Activated CD4-positive, alpha-beta T cell treated with anti-CD3 and anti-CD28 coated beads, Interleukin-2, amount 50 U/mL, for 48 hours (primary cell): ENCODE results near the gene TEX22.

Source experiments
- DNase-seq, 2 experiments: peaks; one replicate each; pipeline ENCODE4 v3.0.0-alpha.2; 2020

The TEX22 gene

DNA sequence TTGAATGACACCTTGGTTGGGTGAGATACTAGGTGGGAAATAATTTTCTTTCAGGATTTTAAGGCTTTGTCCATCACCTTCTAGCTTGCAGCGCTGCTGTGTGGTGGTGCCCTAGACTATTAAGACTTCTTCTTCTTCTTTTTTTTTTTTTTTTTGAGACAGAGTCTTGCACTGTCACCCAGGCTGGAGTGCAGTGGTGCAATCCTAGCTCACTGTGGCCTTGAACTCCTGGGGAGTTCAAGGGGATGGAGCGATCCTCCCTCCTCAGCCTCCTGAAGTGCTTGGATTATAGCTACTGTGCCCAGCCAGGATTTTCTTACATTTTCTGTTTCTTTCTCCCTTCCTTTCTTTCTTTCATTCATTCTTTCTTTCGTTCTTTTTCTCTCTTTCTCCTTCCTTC lies 11.0 kb downstream of the TEX22 start:
- no peak for DNase-seq

DNA sequence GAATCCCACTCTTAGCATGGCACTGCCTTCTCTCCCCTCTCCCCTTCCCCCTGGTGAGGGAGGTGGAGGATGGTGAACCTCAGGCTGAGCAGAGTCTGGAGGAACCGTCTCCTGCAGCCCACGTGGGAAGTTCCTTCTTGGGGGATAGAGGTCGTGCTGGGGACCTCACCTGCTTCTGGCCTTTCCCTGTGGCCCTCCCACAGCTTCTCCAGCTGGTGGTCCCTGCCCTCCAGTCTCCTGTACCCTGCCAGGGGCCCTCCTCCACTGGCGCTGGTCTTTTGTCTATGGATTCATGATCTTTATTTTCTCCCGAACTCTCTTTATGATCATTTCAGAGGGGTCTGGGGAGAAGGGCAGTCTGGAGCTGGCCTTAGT lies 12.3 kb downstream of the TEX22 start:
- no peak for DNase-seq

DNA sequence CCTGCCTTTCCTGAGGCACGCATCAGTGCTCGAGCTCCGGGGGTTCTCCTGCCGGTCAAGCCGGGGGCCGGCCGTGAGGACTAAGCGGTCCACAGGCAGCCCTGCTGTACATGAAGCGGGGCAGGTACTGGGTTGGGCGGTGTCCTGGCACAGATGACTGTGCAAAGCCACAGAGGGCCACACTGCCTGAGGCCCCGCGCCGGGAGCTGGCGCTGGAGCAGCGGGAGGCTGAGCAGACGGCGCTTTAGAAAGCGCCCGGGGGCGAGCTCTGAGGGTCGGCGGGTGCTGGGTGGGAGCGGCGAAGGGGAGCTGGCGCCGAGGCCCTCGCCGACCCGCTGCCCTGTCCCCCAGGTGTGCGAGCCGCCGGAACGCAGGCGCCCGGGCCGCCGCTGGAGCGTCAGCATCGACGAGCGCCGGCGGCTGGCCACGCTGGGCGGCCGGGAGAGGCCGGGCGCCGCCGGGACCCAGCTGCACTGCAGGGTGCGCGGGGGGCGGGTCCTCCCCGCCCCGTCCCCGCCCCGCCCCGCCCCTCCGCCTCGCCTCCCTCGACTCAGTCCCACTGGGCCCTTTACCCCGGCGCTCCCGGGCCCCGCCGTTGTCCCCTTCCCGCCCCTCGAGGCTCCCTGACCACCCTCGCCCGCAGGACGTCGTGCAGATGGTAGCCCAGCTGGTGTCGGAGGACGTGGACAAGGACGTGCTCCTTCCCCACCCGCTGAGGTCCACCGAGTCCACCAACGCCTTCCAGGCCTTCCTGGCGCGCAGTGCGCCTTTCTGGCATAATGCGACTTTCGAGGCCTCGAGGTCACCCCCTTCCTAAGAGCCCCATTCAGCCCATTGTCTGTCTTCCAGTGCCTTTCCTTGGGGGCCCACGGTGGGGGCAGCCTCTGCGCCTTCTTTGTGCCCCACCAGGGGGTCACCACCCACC lies 12.9 kb downstream of the TEX22 start:
- no peak for DNase-seq

DNA sequence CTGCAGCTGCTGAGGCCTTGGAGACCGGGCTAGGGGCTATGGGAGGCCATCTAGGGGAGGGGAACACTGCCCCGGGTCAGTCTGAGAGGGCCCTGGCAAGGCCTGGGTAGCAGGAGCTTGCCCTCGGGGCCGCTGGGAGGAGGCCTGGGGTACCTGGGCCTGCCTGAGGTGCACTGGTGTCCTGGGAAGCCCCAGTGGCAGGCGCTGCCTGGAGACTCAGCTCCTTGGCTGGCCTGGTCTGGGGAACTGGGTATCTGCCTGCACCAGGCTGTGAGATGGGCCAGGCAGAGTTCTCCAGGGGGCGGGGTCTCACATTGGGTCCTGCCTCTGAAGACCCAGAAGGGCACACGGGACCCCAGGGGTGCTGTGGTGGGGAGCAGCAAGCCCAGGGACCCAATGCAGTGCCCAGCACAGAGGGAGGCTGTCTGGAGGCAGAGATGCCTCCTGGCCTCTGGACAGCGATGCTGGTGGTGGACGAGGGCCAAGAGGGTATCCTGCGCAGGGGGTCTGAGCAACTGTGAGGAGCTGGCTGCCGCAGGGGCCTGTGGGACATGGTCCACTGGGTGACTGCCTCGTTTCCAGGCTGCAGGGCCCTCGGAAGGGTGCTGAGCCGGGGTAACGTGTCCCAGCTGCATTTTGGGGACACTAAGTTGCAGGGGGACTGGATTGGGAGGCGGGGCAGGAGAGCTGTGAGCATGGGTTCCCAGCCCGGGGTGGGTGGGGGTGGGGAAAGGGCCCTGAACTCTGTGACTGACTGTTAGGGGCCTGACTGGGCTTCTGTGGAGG lies 13.8 kb downstream of the TEX22 start:
- no peak for DNase-seq

DNA sequence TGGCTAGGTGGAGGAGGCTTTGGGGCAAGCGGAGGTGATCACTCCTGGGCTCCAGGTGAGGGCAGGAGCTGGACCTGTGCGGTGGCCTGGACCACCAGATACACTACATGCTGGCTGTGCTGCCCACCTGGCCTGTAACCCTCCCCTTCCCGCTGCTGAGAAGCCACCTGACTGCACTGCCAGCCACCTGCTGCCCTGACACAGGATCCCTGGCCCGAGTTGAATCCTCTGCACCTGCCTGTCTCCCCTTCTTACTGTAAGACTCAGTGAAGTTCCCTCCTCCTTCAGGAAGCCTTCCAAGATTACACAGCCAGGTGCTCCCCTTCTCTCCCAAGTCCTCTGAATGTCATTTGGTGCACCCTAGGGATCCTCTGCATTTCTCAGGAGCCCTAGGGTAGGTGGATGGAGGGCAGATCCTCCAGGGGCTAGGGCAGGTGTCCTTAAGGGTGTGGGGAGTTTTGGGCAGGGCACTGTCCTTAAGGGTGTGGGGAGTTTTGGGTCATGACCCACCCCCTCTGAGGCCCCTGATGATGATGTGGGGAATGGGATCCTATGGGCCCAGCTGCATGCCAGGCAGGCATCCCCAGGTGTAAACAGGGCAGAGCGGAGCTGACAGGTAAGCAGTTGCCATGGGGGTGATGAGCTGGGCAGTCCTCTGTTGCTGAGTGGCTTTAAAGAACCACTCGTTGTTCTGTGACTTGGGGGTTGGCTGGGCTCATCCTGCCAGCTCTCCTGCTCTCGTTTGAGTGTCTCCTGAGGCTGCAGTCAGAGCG lies 14.6 kb downstream of the TEX22 start:
- no peak for DNase-seq

DNA sequence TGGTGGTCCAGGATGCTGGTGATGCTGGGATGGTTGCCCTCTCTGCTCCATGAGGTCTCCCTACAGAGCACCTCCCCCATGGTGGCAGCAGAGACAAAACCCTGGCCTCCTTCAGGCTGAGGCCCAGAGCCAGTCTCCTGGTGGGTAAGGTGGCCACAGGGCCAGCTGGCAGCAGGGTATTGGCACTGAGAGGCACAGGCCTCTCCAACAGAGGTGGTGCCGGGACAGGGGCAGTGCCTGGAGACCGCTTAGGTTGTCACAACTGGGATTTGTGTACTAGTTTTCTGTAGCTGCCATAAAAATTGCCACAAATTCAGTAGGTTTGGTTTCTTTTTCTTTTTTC lies 15.2 kb downstream of the TEX22 start:
- DNase-seq, result no peak

DNA sequence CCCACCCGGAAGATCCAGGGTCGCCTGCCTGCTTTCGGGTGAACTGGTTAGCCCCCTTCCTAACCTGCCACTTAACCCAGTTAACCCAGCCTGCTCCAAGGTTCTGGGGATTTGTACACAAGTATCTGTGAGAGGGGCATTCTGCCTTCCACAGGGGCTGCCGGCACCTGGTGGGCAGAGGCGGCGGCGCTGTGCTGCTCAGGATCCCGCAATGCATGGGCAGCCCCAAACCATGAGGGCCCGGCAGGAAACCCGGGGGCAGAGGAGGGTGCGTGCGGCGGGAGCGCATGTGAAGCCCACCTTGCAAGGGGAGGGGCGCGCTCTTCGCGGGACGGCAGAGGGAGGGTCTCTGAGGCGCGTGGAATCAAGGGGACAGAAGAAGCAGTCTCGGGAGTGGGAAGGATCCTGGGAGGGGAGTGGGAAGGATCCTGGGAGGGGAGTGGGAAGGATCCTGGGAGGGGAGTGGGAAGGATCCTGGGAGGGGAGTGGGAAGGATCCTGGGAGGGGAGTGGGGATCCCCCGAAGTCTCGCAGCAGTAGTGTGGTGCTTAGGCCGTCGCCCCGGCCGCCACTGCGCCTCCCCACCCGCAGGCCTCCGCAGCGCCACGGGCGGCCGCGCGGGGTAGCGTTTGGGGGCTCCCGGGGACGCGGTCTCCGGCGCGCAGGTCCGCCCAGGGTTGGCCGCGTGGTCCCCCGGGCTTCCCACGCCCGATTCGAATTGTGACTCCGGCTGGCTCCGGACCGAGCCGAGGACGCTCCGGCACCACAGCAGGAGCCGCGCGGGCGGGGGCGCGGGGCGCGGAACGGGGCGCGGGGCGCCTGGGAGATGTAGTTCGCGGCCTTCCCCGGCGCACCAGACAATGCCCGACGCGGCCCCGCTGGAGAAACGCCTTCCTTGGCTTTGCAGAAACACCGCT lies 16.4 kb downstream of the TEX22 start:
- DNase-seq, result peak; percentile 66 to 70

DNA sequence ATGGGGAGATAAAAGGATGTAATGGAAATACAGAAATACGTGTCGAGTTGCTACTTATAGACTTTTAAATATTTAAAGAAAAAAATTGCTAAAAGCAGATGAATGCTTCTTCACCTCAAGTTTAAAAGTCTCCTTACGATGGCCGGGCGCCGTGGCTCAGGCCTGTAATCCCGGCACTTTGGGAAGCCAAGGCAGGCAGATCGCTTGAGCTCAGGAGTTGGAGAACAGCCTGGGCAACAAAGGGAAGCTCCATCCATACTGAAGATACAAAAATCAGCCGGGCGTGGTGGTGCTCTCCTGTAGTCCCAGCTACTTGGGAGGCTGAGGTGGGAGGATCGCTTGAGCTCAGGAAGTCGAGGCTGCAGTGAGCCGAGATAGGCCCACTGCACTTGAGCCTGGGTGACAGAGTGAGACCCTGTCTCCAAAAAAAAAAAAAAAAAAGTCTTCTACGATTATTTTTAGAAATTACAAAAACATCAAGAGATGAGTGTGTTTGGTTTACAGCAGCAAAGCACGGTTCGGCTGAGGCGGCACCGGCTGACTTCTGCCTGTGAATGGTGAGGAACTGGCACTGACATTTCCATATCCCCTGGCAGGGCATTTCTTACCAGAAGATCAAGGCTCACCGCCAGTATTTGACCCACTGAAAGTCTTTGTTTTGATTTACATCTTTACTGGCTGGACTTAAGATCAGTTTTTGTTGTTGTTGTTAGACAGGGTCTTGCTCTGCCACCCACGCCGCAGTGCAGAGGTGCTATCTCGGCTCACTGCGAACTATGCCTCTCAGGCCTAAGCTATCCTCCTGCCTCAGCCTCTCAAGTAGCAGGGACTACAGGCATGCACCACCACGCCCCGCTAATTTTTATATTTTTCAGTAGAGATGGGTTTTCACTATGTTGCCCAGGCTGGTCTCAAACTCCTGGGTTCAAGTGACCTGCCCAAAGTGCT lies 17.4 kb downstream of the TEX22 start:
- no peak for DNase-seq

DNA sequence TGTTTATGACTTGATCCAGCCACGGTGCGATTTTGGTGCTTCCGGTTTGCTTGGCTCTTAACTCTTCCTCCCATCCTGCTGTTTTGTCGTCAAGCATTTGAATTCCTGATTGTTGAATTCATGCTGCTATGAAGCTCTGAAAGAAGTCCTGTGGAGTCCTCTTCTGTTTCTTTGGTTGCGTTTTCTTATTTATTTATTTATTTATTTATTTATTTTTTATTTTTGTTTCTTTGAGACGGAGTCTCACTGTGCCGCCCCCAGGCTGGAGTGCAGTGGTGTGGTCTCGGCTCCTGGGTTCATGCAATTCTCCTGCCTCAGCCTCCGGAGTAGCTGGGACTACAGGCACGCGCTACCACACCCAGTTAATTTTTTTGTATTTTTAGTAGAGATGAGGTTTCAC lies 18.3 kb downstream of the TEX22 start:
- DNase-seq, result no peak

DNA sequence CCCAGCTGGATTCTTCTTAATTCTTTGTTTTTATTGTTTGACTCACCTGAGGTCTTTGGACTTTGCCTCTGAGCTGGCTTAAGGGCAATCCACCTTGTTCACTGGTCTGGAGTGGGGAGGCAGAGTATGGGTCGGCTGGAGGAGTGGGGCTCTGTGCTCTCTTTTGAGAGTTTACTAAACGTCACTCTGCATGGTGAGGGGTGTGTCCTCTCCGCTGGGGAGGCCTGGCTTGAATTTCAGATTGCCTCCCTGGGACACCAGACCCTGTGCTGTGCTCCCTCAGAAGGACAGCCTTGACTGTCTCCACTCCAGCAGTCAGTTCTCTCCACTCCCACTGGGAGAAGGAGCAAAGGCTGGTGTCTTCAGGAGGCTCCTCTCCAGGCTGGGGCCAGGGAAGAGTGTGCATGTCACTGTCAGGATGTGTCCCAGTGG lies 19.4 kb downstream of the TEX22 start:
- no peak for DNase-seq

DNA sequence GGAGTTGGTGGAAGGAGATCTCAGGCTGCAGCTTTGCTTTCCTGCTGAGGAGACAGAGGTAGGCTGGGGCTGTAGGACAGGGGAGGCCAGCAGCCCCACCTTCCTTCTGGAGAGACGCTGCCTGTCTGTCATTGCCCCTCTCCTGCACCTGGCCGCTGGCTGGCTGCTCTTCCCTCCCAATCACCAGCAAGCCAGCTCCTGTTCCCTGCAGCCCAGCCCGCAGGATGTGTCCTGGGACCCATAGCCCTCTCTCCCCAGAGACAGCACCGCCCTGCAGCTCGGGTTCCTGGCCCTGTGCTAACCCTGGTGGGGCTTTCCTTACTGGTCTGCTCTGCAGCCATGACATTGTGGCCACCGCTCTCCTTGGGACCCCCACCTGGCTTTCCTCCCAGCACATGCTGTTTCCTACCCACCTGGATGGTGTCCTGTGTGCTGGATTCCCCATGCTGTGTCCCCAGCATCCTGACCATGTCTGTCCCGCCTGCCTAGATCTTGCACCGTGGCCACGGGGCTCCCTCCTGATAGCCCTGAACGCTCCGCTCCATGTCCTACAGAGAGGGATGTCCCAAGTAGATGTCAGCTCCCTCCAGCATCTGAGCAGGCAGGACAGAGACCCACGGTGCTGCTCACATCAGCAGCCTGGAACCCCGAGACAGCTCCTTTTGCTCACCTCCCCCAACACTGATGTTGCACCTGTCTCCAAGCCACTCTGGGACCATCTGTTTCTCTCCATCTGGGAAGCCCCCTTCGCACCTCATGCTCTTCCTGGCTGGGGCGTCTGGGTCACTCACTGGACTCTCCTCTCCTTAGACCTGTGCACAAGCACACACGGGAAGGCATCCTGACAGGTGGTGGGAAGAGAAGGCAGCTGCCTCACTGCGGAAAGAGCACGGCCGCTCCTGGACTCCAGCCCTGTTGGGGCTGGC lies 20.2 kb downstream of the TEX22 start:
- DNase-seq, result no peak

DNA sequence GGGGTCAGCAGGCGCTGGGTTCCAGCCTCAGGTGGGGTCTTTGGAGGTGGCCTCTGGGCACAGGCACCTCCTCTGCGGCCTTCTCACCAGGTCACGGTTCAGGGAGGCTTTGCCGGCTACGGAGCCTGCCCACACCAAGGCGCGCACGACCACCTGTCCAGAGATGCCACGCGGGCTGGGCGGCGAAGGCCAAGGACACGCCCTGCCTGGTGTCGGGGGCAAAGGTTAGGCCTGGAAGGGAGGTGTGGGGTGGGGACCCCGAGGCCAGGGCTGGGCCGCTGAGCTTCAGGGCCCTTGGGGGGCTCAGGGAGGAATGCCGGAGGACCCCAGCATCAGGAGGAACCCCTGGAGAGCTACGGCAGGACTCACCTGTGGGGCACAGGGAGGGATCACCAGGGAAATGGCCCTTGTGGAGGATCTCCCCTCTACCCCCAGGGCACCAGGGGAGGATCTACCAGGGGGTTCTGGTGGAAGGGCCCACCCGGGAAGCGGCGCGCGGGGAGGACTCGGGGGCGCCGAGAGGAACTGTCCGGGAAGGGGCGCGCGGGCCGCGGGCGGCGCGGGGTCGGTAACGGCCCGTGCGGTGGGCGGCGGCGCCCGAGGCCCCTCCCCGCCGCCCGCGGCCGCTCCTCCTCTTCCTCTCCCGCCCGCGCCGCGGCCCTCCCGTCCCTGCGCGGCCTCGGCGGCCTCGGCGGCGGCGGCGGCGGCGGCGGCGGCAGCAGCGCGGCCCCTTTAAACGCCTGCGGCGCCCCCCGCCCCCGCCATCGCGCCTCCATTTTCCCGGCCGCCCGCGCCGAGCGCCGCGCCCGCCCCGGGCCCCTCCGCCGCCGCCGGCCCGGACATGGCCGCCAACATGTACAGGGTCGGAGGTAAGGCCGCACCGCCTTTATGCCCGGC lies 21.1 kb downstream of the TEX22 start, which contains the start of gene MTA1:
Gene MTA1, plus strand, starts transcription at position 633 of the 897 bp plus-strand sequence. Its CDS starts 209 bp downstream, at position 842.
- DNase-seq, result peak; percentile 42 to 53

DNA sequence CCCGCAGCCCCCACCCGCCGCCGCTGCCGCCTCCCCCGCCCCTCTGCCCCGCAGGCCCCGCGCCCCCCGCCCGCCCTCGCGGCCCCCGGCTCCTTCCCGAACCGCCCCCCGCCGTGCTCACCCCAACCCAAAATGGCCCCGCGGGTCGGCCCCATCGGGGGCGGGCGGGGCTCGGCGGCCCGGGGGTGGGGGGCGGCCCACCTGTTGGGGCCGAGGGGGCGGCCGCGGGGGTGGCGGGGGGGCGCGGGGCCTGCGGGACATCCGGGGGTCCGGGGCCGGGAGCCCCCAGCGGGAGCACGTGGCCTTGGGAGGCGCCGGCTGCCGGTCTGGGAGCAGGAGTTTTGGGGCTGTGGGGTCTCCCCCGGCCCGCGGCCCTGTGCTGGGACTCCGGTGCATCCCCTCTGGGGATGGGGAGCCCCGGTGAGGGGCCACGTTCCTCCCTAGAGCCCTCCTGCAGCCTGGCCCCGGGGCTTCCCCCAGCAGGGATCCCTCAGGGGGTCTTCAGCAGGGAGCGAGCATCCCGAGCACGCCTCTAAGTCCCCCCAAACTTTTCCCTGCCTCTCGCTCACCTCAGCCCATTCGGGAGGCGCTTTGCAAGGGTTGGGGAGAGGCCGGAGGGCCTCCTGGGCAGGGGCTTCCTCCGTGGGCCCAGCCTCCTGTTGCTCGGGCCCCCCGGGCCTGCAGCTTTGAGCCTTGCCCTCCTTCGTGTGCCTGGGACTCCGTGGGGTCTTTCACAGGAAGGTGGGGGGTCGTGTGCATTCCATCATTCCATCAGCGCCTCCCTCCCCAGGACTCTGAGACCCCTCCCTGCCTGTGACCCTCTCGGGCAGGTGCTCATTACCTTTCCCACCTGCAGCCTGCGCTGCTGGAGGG lies 22.0 kb downstream of the TEX22 start:
- no peak for DNase-seq

DNA sequence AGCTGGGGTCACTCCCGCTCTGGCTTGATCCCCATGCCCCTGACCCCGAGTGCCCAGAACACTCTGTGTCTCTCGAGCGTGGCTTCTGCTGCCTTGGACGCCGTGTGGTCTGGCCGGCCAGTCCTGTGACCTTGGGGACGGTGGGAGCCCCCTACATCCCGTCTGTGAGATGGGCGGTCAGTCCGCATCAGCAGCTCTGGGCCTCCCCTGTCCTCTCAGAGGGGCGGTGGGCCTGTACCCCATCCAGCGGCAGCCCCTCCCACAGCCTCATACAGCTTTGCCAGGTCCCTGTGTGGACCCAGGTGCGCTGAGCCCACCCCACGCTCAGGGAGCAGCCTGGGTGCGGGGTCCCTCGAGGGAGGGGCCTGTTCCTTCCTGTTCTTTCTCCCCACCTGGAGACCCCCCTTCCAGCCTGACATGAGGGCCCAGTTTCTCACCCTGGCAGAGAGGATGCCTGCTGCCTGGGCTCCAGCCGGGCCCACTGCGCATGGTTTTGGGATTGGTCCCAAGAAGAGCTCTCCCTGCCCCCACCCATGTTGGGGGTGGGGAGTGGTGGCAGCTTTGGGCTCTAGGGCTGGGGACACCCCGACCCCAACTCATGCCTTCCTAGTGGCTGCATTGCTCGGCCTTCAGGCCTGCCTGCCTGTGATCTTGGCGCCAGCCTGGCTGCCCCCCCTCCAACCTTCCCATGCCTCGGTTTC lies 22.8 kb downstream of the TEX22 start:
- no peak for DNase-seq

DNA sequence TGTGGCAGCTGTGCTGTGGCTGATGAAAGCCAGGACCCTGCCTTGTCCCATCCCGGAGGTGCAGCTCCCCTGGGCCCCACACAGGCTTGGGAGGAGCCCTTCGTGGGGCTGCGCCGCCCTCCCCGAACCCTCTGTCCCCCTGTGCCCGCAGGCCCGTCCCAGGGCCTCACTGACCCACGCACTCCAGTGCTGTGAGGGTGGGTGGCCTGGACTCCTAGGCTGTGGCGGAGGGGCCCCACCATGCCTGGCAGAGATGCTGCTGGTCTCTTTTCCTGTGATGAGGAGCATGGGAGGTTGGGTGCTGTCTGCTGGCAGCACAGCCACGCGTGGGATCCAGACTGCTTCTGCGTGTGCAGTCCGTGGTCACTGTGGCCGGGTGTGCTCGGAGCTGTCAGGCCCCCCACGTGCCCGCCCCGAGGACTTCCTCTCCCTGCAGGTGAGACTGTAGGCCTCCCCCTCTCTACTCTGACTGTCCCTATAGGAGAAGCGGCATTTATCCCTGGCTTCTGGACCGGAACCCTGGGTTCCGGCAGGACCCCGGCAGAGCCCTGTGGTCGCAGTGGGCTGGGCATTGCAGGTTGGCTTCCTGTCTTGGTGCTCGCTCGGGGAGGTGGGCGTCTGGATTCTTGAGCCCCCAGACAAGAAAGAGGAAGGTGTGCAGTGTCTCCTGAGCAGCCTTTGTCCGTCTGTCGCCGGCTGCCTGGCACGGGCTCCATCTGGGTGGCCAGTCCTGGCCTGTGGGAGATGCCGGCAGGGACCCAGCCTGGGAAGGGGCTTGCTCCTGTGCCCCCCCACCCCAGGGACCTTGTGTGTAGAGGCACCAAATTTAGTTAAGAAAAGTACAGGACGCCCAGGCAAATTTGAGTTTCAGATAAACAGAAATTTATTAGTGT lies 23.6 kb downstream of the TEX22 start:
- no peak for DNase-seq
